BLaER1 (cell line): ENCODE measurements around the gene CORO6.
A peak's percentile ranks its signal among the peaks of the same experiment; 100 is the strongest.

Experiments used
- H3K27ac ChIP-seq: shearing (Covaris generic); formaldehyde crosslinking; 2 replicates; pipeline ENCODE4 v1.8.1; 2022
- H3K27me3 ChIP-seq: shearing (Covaris generic); formaldehyde crosslinking; 2 replicates; pipeline ENCODE4 v1.8.1; 2022
- H3K36me3 ChIP-seq: shearing (Covaris generic); formaldehyde crosslinking; 2 replicates; pipeline ENCODE4 v1.8.1; 2022
- H3K4me1 ChIP-seq: shearing (Covaris generic); formaldehyde crosslinking; 2 replicates; pipeline ENCODE4 v1.8.1; 2022
- H3K4me2 ChIP-seq: shearing (Covaris generic); formaldehyde crosslinking; 2 replicates; pipeline ENCODE4 v1.8.1; 2022
- H3K4me3 ChIP-seq: shearing (Covaris generic); formaldehyde crosslinking; 2 replicates; pipeline ENCODE4 v1.8.1; 2022
- H3K9ac ChIP-seq: shearing (Covaris generic); formaldehyde crosslinking; 2 replicates; pipeline ENCODE4 v1.8.1; 2022
- H3K9me3 ChIP-seq: shearing (Covaris generic); formaldehyde crosslinking; 2 replicates; pipeline ENCODE4 v1.8.1; 2022
- H4K20me1 ChIP-seq: shearing (Covaris generic); formaldehyde crosslinking; 2 replicates; pipeline ENCODE4 v1.8.1; 2022
- Cebpa-rat ChIP-seq: shearing (Covaris generic); IDR thresholded peaks from 2 replicates; pipeline ENCODE4 v1.8.1; 2022

CORO6 gene

DNA sequence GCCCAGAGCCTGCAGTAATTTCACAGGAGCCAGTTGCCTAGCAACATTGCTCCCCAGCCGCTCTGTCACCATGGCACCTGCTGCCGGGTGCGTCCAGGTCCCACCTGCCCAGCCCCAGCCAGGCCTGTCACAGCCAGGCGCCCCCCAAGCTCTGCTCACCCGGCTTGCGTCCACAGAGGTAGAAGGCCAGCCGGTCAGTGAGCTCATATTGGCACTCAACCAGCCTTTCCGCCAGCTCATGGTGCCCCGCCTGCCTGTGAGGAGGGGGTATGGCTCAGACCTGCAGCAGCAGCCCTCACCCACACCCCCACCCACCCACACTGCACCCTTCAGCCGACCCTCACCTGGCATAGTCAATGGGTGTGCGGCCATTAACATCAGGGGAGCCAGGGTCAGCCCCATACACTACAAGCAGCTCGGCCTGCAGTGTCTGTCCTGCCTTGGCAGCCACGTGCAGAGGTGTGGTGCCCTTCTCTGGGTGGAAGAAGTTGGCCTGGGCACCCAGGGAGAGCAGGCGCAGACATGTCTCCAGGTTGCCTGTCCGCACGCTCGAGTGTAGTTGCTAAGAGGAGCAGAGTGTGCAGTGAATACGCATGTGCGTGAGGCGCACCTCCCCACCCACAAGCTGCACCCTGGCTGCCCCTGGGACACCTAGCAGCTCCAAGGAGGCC is 41.0 kb downstream of the CORO6 start:
- H4K20me1 ChIP-seq: peaks cover 97% of the 10 kb centered on the region
- no peak for TF ChIP-seq Cebpa-rat
- H3K4me3 ChIP-seq: no peak overlapping the region
- H3K4me1 ChIP-seq: peaks cover 66% of the 10 kb centered on the region
- H3K4me2 ChIP-seq: no peak overlapping the region
- peaks cover 71% of the 10 kb centered on the region for H3K36me3 ChIP-seq
- peak overlapping the region; percentile 39; the same call in 1 of the 2 replicates for H3K27ac ChIP-seq
- H3K9ac ChIP-seq: peak overlapping the region; percentile 45; the same call in 1 of the 2 replicates
- H3K27me3 ChIP-seq: no peaks in the 10 kb centered on the region
- H3K9me3 ChIP-seq: no peaks in the 10 kb centered on the region

DNA sequence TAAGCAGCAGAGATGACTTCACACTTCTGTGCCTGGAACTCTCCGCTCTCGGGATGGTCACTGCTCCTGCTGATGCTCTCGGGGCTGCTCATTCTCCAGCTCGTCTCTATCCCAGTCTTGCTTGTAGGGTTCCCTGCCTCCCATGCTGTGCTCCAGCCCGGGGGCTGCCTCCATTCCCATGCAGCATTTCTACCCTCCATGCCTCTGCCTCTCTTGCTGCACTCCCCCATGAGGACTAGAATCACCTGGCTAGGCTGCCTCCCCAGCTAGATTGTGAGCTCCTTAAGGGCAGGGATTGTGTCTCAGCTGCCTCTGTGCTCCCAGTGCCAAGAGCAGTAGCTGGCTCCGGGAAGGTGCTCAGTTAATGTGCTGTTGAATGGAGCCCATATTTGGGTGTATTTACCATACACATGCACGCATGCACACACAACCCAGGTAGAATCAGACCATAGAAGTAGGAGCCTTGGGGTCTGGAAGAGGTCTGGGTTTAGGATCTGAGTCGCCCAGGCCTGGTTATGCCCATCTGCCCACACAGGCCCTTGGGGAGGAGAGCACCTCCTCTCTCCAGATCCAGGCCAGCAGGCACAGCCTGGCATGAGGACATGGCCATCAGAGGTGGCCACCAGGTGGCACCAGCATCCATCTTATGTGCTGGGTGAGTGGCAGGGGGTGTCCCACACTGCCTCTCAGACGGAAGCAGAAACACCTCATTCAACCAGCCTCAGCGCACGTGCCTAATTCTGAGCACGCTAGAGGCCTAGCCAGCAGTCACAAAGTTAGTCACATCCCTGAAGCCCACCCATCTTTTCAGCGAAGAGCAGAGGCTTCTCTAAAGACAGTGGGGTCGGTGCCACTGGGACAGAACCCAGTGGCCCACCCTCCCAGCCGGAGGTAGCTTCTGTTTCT is 42.6 kb downstream of the CORO6 start:
- Histone ChIP-seq H3K4me3 (no peak overlapping the region), H3K36me3 (peaks cover 87% of the 10 kb centered on the region), H3K27ac (peak overlapping the region; percentile 39), H3K9me3 (no peaks in the 10 kb centered on the region), H3K4me2 (peak overlapping the region; percentile 15), H3K27me3 (no peaks in the 10 kb centered on the region), H3K9ac (0 out of 2 replicates have a peak overlapping the region, but pooled peaks have one; percentile 45), H3K4me1 (peaks cover 65% of the 10 kb centered on the region), H4K20me1 (peaks cover 97% of the 10 kb centered on the region)
- TF ChIP-seq Cebpa-rat: no peak

DNA sequence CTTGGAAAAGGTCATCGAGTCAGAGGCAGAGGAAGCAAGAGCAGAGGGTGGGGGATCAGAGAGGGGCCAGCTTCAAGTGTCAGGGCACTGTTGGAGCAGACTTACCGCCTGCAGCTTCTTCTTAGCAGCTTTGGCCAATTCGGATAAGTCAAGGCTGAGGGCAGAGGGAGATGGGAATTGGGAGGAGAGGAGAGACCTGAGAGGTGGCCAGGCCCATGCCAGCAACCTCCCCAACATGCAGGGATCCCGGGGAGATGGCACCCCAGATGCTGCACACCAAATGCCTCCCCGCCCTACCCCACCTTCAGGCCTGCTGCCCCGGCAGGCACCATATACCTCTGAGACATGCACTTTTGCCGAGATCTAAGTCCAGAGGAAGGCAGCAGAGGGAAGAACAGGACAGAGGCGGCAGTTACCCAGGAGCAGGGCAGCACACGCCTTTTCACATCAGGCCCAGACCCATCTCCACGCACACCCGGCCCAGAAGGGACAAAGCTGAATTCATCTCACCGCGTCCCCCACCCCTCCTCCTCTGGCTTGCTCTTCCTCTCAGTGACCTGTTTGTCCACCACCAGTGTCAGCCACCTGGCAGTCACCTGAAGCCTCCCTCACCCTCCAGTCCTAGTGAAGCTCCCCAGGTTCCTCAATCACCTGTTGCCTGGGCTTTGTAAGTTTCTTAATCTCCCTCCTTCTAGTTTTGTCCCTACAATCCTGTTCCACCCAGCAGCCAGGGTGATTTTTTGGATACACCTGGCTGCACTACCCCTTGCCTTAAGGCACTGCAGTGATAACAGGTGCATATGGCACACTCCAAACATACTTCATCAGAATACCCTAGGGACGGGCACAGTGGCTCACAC is 43.9 kb downstream of the CORO6 start:
- Histone ChIP-seq H3K4me2 (no peak overlapping the region), H3K4me1 (peaks cover 64% of the 10 kb centered on the region), H3K9me3 (no peaks in the 10 kb centered on the region), H3K9ac (0 out of 2 replicates have a peak overlapping the region, but pooled peaks have one; percentile 15), H3K27ac (no peak overlapping the region), H4K20me1 (peaks cover 97% of the 10 kb centered on the region), H3K4me3 (no peak overlapping the region), H3K36me3 (peaks cover 99% of the 10 kb centered on the region), H3K27me3 (no peaks in the 10 kb centered on the region)
- no peak for TF ChIP-seq Cebpa-rat

DNA sequence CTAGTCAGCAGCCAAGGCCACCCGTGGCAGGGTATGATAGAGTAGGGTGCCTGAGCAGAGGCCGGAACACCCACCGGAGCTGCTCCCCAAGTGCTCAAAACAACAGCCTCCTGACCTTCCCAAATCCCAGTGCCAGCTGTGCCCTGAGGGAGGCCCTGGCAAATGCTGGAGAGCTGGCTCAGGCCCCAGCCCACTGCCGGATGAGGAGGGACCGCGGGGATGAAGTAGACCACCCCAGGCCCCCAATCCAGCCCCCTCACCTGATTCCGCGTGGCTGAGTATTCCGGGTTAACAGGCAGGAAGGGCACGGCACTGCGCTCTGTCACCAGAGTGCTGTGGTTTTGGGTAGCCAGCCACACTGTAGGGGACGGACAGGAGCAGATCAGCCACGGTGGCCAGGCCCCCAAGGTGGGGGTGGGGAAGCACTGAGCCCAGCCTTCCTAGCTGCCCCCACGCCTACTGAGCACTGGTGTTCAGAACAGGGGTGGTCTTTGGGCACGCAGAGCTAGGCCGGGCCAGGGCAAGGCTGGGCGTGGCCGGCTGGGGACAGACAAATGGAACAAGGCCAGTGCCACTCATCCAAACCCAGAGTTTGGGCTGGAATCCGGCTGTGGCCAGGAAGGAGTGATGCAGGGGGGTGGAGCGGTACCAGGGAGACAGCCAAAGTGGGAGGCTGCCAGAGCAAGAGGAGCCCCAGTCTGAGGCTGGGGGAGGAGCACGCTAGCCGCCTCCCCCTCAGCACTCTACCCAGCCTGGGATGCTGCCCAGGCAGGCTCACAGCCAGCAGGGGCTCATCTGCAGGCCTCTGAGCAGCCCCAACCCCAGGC is 45.1 kb downstream of the CORO6 start:
- TF ChIP-seq Cebpa-rat: no peak
- Histone ChIP-seq H3K4me2 (no peak overlapping the region), H3K36me3 (peaks cover 98% of the 10 kb centered on the region), H4K20me1 (peaks cover 95% of the 10 kb centered on the region), H3K4me1 (peaks cover 64% of the 10 kb centered on the region), H3K9ac (no peak overlapping the region), H3K9me3 (no peaks in the 10 kb centered on the region), H3K27ac (no peak overlapping the region), H3K27me3 (no peaks in the 10 kb centered on the region), H3K4me3 (no peak overlapping the region)

DNA sequence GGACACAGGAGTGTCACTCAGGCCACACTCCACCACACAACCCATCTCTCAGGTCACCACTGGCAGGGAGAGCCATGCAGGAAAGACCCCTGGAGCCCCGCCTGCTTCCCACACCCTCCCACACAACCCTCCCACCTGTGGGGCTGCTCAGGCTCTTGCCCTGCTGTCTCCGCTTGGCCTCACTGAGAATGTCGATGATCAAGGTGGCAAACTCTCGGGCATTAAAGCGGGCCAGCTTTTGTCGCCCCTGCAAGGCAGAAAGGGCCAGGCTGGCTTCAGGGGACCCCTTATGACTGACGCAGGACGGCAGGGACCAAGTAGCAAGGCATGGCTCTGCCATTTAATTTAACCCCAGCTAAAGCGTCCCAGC is 45.7 kb downstream of the CORO6 start:
- Histone ChIP-seq H3K4me1 (peaks cover 64% of the 10 kb centered on the region), H3K27me3 (no peaks in the 10 kb centered on the region), H4K20me1 (peaks cover 93% of the 10 kb centered on the region), H3K9ac (no peak overlapping the region), H3K4me2 (no peak overlapping the region), H3K4me3 (no peak overlapping the region), H3K27ac (no peak overlapping the region), H3K9me3 (no peaks in the 10 kb centered on the region), H3K36me3 (peaks cover 92% of the 10 kb centered on the region)
- no peak for TF ChIP-seq Cebpa-rat

DNA sequence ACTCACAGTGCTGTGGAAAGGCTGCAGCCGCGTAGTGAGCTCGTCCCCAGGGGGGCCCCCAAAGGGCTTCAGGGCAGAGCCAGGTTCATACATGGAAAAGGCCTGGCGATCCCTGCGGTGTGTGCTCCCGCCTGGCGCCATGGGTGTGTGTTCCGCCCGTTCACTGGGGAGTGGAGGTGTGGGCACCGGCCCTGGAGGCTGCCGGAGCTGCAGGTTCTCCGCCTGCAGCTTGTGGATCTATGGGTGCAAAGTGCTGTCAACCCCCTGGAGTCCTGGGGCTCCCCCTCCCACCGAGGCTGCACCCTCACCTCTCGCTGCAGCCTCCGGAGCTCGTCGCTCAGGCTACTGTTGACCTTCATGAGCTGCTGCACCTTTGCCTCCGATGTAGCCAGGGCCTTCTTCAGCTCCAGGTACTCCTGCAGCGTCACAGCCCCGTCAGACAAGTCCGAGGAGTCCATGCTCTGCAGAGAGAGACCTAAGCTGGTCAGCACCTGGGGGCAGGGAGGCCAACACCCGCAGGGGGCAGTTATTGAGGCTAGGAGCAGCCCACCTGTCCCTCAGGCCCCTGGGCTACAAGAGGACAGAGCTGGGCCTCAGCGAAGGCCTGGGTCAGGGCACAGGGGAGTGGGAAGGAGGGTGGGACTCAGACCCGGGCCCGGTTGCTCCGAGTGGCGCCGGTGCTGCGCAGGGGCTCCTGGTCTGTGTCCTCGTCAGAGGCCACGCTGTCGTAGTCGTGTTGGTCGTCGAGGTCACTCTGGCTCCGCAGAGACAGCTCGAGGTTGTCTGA is 46.3 kb downstream of the CORO6 start:
- peaks cover 66% of the 10 kb centered on the region for H3K4me1 ChIP-seq
- peak overlapping the region; percentile 59 for H3K4me2 ChIP-seq
- peak overlapping the region; percentile 59; the same call in 1 of the 2 replicates for H3K27ac ChIP-seq
- H3K9me3 ChIP-seq: no peaks in the 10 kb centered on the region
- peak overlapping the region; percentile 57 for H3K9ac ChIP-seq
- H3K27me3 ChIP-seq: no peaks in the 10 kb centered on the region
- peaks cover 92% of the 10 kb centered on the region for H3K36me3 ChIP-seq
- no peak for TF ChIP-seq Cebpa-rat
- H4K20me1 ChIP-seq: peaks cover 93% of the 10 kb centered on the region
- H3K4me3 ChIP-seq: no peak overlapping the region

DNA sequence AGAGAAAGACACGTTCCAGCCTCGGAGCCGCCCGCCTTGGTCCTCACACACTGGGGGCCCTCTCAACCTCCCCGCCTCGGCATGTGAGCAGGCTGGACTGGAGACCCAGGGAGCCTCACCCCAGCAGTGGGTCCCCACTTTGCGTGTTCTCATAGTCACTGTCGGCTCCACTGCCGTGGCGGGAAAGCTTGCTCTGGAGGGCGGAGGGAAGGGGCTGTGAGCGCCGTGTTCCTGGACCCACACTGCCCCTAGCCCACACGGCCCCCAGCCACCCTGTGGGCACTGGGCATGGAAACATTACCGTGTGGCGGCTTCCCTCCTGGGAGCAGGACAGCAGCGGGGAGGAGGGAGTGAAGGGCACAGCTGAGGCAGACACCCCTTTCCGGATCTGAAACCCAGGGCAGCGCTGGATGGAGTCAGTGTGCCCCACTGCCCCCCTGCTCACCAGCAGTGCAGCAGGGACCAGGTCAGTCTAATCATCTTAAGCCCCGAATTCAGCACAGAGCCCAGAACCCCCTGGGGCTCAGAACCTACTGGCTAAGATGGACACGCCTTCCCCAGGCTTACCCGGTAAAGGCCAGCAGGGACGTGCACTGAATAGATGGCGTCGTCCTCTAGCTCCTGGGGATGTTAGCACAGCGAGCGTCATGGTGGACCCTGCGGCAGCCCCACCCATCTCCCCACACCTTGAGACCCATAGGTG is 47.0 kb downstream of the CORO6 start:
- peaks cover 91% of the 10 kb centered on the region for H3K36me3 ChIP-seq
- H3K27ac ChIP-seq: peak overlapping the region; percentile 59
- no peaks in the 10 kb centered on the region for H3K9me3 ChIP-seq
- peaks cover 93% of the 10 kb centered on the region for H4K20me1 ChIP-seq
- no peak for TF ChIP-seq Cebpa-rat
- H3K9ac ChIP-seq: peak overlapping the region; percentile 57
- H3K4me3 ChIP-seq: no peak overlapping the region
- H3K4me1 ChIP-seq: peaks cover 66% of the 10 kb centered on the region
- peak overlapping the region; percentile 59 for H3K4me2 ChIP-seq
- H3K27me3 ChIP-seq: no peaks in the 10 kb centered on the region
